ENCODE data around the gene KATNB1. TPM values are rescaled to one million over a fixed set of nuclear protein-coding genes. Genes with fewer than 3 reads are reported as not detected.

The KATNB1 gene, protein sequence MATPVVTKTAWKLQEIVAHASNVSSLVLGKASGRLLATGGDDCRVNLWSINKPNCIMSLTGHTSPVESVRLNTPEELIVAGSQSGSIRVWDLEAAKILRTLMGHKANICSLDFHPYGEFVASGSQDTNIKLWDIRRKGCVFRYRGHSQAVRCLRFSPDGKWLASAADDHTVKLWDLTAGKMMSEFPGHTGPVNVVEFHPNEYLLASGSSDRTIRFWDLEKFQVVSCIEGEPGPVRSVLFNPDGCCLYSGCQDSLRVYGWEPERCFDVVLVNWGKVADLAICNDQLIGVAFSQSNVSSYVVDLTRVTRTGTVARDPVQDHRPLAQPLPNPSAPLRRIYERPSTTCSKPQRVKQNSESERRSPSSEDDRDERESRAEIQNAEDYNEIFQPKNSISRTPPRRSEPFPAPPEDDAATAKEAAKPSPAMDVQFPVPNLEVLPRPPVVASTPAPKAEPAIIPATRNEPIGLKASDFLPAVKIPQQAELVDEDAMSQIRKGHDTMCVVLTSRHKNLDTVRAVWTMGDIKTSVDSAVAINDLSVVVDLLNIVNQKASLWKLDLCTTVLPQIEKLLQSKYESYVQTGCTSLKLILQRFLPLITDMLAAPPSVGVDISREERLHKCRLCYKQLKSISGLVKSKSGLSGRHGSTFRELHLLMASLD
- total RNA-seq (10 to 100 TPM; 20.4 to 30.4 (median 26.0) TPM), polyA plus RNA-seq (10 to 100 TPM; 25.2 to 32.9 TPM), total RNA-seq (23.3 reads per million, percentile 54 among the genes with 10 or more reads in this experiment)

DNA sequence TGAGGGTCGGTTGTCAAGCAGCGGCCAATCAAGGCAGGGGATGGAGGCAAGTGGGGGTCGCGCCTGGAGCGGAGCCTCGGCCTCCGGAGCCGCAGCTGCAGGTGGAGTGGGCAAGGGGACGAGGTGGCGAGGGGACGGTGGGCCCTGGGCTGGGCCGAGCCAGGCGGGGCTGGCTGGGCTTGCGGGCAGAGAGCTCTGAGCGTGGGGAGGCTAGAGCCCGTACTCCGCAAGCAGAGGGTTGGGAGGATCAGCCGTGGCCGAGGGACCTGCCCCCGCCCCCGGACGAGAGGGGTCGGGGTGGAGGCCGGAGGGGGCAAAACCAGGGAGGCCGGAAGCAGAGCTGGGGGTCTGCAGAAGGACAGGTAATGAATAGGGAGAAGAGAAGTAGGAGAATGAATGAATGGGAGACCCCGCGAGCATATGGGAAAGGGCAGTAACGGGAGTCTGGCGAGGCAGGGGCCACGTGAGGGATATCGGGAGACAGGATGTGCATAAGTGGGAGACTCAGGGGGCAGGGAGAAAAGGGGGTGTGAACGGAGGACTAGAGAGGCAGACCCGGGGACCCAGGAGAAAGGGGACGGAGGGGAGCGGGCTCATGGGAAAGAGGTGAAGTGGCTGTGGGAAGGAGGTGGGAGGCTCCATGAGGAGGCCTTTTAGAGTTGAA is at the start of gene KATNB1:
KATNB1 (plus strand) TSS at position 16 of the 664 bp plus-strand sequence. CDS start 1,474 bp downstream, outside the sequence.
- intact Hi-C loops (cut with micrococcal nuclease) = loop anchor here (1.0 to 10.0 kb wide), 25 partner anchors 21 to 1311 kb away; partner anchors contain the start of genes CCDC102A (in 2 of the 2), CFAP20 (in 2 of the 2), CIAPIN1 (in 2 of the 2) and COQ9 (in 2 of the 2)
- Mint-ChIP-seq H3K27ac (peak within 1 kb of the TSS; percentile 81 to 98 (median 93)), H3K27me3 (no peaks in the 10 kb centered on the region), H3K9me3 (peaks cover 0 to 16% (median 7%) of the 10 kb centered on the region in 11 donors), H3K36me3 (peaks cover 0 to 12% (median 7%) of the 10 kb centered on the region in 5 donors), H3K4me3 (peak within 1 kb of the TSS; percentile 90 to 99 (median 96)), H3K4me1 (peaks cover 14 to 38% (median 26%) of the 10 kb centered on the region in 7 donors)
- Histone ChIP-seq H3K27ac (ENCODE audit: low read depth, low read length) (peak within 1 kb of the TSS; percentile 80), H3K4me1 (ENCODE audit: control insufficient read depth in 2 of 2, insufficient read depth in 2 of 2, low read length in 2 of 2) (peaks cover 12 to 14% of the 10 kb centered on the region in 2 donors), H3K9me3 (ENCODE audit: control insufficient read depth in 2 of 3, low read length in 3 of 3) (no peaks in the 10 kb centered on the region), H3K36me3 (ENCODE audit: control insufficient read depth in 2 of 3, insufficient read depth in 3 of 3, low read length in 3 of 3) (peaks cover 0 to 5% (median 0%) of the 10 kb centered on the region in 3 experiments), H3K27me3 (ENCODE audit: control insufficient read depth in 2 of 2, insufficient read depth in 2 of 2, low read length in 2 of 2) (no peaks in the 10 kb centered on the region), H3K4me3 (ENCODE audit: low read length) (peak within 1 kb of the TSS; percentile 93)
- ATAC-seq (no peak), DNase-seq (peak in 3 of 9 donors; percentile 2 to 10 (median 9))
- CTCF ChIA-PET = interaction anchor here (0.6 to 1.3 kb wide), 4 partner anchors 34 to 289 kb away, joined by 3 to 4 read pairs (median 3); no protein-coding TSS in a partner anchor
- POLR2A ChIA-PET = interaction anchor here (0.6 to 1.6 kb wide), 9 partner anchors 11 to 1285 kb away, joined by 3 to 6 read pairs (median 4); partner anchors contain the start of genes CFAP20, CIAPIN1, COQ9 and NUDT21

DNA sequence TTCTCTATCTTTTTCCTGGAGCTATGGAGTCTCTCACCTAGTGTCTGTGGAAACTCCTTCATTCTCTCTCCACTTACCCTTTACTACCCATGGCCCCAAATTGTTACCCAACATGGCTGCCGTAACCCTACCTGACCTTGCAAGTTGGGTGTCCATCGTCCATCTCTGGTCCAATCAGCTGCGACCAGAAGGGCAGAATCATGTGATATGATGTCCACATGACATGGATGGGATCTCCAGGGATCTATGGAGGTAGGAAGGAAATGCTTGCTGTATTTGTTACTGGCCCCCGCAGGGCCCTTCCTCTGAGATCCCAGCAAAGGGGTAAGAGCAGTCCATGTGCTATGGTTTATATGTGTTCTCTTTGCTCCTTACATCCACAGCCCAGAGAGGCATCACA is 49.0 kb upstream of the KATNB1 start:
- ATAC-seq = no peak
- ChIA-PET POLR2A (no interaction called here), CTCF (interaction anchor here (1.1 kb wide), 1 partner anchor 820 kb away, joined by 3 read pairs; no protein-coding TSS in a partner anchor)
- Histone ChIP-seq H3K27ac (ENCODE audit: low read depth, low read length) (no peak overlapping the region), H3K36me3 (ENCODE audit: control insufficient read depth in 2 of 3, insufficient read depth in 3 of 3, low read length in 3 of 3) (no peaks in the 10 kb centered on the region), H3K4me3 (ENCODE audit: low read length) (no peak overlapping the region), H3K27me3 (ENCODE audit: control insufficient read depth in 2 of 2, insufficient read depth in 2 of 2, low read length in 2 of 2) (no peaks in the 10 kb centered on the region), H3K4me1 (ENCODE audit: control insufficient read depth in 2 of 2, insufficient read depth in 2 of 2, low read length in 2 of 2) (peaks cover 10 to 12% of the 10 kb centered on the region in 2 donors), H3K9me3 (ENCODE audit: control insufficient read depth in 2 of 3, low read length in 3 of 3) (no peaks in the 10 kb centered on the region)
- Mint-ChIP-seq H3K27me3 (no peaks in the 10 kb centered on the region), H3K27ac (no peak overlapping the region), H3K36me3 (no peaks in the 10 kb centered on the region), H3K4me3 (no peak overlapping the region), H3K4me1 (peaks cover 12 to 20% (median 16%) of the 10 kb centered on the region in 7 donors), H3K9me3 (no peaks in the 10 kb centered on the region)
- DNase-seq = no peak
- intact Hi-C loops (cut with micrococcal nuclease) = no loop called here

DNA sequence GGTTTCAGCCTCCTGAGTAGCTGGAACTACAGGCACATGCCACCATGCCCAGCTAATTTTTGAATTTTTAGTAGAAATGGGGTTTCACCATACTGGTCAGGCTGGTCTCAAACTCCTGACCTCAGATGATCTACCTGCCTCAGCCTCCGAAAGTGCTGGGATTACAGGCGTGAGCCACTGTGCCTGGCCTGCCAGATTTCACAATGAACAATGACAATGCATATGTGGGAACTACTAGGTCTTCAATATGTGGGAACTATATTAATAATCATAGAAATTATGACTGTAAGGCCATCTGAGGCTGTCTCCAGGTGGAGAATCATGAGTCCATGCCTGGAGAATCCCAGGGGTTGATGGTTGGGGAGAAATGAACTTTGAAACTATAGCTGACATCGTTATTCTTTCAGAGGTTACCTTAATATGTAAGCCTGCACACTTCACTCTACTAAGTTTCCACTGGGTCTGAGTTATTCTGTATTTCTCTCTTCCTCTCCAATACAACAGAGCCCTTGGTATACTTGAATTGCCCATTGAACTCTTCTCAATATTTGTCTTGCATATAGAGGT is 48.1 kb upstream of the KATNB1 start:
- intact Hi-C loops (cut with micrococcal nuclease) = no loop called here
- H3K27ac Mint-ChIP-seq = peak overlapping the region in 8 of 9 donors; percentile 10 to 82 (median 50)
- peaks cover 0 to 3% (median 0%) of the 10 kb centered on the region in 5 donors for H3K27me3 Mint-ChIP-seq
- no peak for ATAC-seq
- H3K27ac ChIP-seq (ENCODE audit: low read depth, low read length) = no peak overlapping the region
- H3K4me1 ChIP-seq (ENCODE audit: control insufficient read depth in 2 of 2, insufficient read depth in 2 of 2, low read length in 2 of 2) = peaks cover 10 to 12% of the 10 kb centered on the region in 2 donors
- H3K4me1 Mint-ChIP-seq = peaks cover 12 to 20% (median 16%) of the 10 kb centered on the region in 7 donors
- H3K4me3 ChIP-seq (ENCODE audit: low read length) = no peak overlapping the region
- DNase-seq = no peak
- H3K9me3 ChIP-seq (ENCODE audit: control insufficient read depth in 2 of 3, low read length in 3 of 3) = no peaks in the 10 kb centered on the region
- no peak overlapping the region for H3K4me3 Mint-ChIP-seq
- CTCF ChIA-PET = interaction anchor here (1.1 kb wide), 1 partner anchor 821 kb away, joined by 3 read pairs; no protein-coding TSS in a partner anchor
- H3K36me3 Mint-ChIP-seq = no peaks in the 10 kb centered on the region
- H3K9me3 Mint-ChIP-seq = no peaks in the 10 kb centered on the region
- H3K27me3 ChIP-seq (ENCODE audit: control insufficient read depth in 2 of 2, insufficient read depth in 2 of 2, low read length in 2 of 2) = no peaks in the 10 kb centered on the region
- POLR2A ChIA-PET = no interaction called here
- H3K36me3 ChIP-seq (ENCODE audit: control insufficient read depth in 2 of 3, insufficient read depth in 3 of 3, low read length in 3 of 3) = no peaks in the 10 kb centered on the region

DNA sequence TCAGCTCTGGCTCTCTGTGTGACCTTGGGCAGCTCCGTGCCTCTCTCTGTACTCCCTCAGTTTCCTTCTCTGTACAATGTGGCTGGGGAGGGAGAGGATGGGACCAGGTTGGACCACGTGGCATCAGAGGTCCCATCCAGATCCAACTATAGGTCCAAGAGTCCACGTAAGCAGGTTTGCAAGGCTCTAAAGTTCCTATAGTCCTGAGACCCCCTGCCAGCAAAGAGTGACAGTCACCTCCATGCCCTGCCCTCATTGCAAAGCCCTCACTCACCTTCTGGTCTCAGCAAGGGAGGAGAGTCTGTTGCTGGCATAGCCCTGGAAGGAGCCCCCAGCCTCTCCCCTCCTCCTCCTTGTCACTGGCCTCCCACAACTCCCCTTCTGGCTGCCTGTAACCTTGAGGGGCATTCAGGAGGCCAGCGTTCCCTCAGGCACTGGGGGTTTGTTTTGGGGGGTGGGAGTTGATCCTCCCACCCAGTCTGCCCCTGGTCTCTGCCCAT is 47.0 kb upstream of the KATNB1 start:
- Mint-ChIP-seq H3K4me1 (peaks cover 12 to 20% (median 16%) of the 10 kb centered on the region in 7 donors), H3K4me3 (no peak overlapping the region), H3K36me3 (no peaks in the 10 kb centered on the region), H3K27ac (peak overlapping the region; percentile 24 to 91 (median 88)), H3K27me3 (peaks cover 0 to 9% (median 0%) of the 10 kb centered on the region in 5 donors), H3K9me3 (no peaks in the 10 kb centered on the region)
- H3K9me3 ChIP-seq (ENCODE audit: control insufficient read depth in 2 of 3, low read length in 3 of 3) = no peaks in the 10 kb centered on the region
- ChIA-PET CTCF (no interaction called here), POLR2A (no interaction called here)
- no peak overlapping the region for H3K27ac ChIP-seq (ENCODE audit: low read depth, low read length)
- no peaks in the 10 kb centered on the region for H3K36me3 ChIP-seq (ENCODE audit: control insufficient read depth in 2 of 3, insufficient read depth in 3 of 3, low read length in 3 of 3)
- no peaks in the 10 kb centered on the region for H3K27me3 ChIP-seq (ENCODE audit: control insufficient read depth in 2 of 2, insufficient read depth in 2 of 2, low read length in 2 of 2)
- intact Hi-C loops (cut with micrococcal nuclease) = no loop called here
- ATAC-seq = no peak
- DNase-seq = no peak
- no peak overlapping the region for H3K4me3 ChIP-seq (ENCODE audit: low read length)
- H3K4me1 ChIP-seq (ENCODE audit: control insufficient read depth in 2 of 2, insufficient read depth in 2 of 2, low read length in 2 of 2) = peaks cover 10 to 12% of the 10 kb centered on the region in 2 donors

DNA sequence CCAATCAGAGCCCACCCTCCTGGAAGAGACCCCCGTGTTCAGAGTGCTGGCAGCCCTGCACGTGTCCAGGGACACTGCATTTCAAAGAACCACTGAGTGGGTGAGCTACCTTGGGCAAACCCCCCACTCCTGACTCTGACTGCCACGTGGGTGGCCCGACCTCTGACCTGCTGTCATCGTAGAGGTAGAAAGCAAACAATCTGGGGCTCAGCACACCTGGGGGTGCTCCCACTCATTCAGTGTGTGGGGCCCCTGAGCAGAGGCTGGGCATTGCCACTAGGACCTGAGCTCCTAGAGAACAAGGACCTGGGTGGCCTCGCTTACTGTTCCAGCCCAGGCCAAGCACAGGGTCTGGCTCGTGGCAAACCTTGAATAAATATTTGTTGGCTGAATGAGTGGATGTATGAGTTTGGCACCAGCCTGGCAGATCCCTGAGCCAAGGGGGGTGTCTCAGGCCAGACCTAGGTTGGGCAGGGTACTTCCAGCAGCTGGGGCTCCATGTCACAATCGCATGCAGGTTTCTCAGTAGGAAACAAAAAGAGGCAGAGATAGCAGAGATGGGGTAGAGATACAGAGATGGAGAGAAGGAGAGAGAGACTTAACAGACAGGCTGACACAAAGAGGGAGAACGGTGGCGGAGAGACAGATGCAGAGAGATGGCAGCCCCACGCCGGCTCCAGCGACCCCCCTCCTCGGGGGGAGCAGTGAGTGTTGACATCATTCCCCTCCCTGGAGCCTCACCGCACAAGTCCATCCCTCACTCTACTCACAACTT is 46.4 kb upstream of the KATNB1 start:
- ChIA-PET POLR2A (interaction anchor here (0.5 to 1.6 kb wide), 2 partner anchors 46 to 547 kb away, joined by 3 to 6 read pairs; partner anchors contain the start of gene KATNB1), CTCF (no interaction called here)
- DNase-seq = no peak
- Mint-ChIP-seq H3K36me3 (no peaks in the 10 kb centered on the region), H3K4me1 (peaks cover 12 to 20% (median 16%) of the 10 kb centered on the region in 7 donors), H3K27me3 (peaks cover 0 to 9% (median 0%) of the 10 kb centered on the region in 5 donors), H3K27ac (peak overlapping the region; percentile 86 to 91 (median 90)), H3K9me3 (no peaks in the 10 kb centered on the region), H3K4me3 (peak overlapping the region; percentile 34 to 83 (median 63))
- Histone ChIP-seq H3K27me3 (ENCODE audit: control insufficient read depth in 2 of 2, insufficient read depth in 2 of 2, low read length in 2 of 2) (no peaks in the 10 kb centered on the region), H3K4me3 (ENCODE audit: low read length) (no peak overlapping the region), H3K4me1 (ENCODE audit: control insufficient read depth in 2 of 2, insufficient read depth in 2 of 2, low read length in 2 of 2) (peaks cover 10 to 12% of the 10 kb centered on the region in 2 donors), H3K36me3 (ENCODE audit: control insufficient read depth in 2 of 3, insufficient read depth in 3 of 3, low read length in 3 of 3) (no peaks in the 10 kb centered on the region), H3K9me3 (ENCODE audit: control insufficient read depth in 2 of 3, low read length in 3 of 3) (no peaks in the 10 kb centered on the region), H3K27ac (ENCODE audit: low read depth, low read length) (peak overlapping the region; percentile 56)
- intact Hi-C loops (cut with micrococcal nuclease) = loop anchor here in 1 of 2 donors (1.0 kb wide), 1 partner anchor 46 kb away; the partner anchor contains the start of gene KATNB1
- ATAC-seq = no peak

Data from naive thymus-derived CD4-positive, alpha-beta T cell (primary cell).